NOMO-1 treated with dmso at 0.1 percent for 144 hours (cell line): ENCODE measurements around the gene USP10.

Experiments
- DNase-seq: peaks from one replicate; lab custom pipeline; 2025; ENCODE audit not compliant: unreplicated experiment; lab: John Stamatoyannopoulos, UW

Gene USP10

GRCh38 chr16:84699147-84699711 lies 571 bp upstream of the USP10 start:
- DNase-seq = no peak

DNA sequence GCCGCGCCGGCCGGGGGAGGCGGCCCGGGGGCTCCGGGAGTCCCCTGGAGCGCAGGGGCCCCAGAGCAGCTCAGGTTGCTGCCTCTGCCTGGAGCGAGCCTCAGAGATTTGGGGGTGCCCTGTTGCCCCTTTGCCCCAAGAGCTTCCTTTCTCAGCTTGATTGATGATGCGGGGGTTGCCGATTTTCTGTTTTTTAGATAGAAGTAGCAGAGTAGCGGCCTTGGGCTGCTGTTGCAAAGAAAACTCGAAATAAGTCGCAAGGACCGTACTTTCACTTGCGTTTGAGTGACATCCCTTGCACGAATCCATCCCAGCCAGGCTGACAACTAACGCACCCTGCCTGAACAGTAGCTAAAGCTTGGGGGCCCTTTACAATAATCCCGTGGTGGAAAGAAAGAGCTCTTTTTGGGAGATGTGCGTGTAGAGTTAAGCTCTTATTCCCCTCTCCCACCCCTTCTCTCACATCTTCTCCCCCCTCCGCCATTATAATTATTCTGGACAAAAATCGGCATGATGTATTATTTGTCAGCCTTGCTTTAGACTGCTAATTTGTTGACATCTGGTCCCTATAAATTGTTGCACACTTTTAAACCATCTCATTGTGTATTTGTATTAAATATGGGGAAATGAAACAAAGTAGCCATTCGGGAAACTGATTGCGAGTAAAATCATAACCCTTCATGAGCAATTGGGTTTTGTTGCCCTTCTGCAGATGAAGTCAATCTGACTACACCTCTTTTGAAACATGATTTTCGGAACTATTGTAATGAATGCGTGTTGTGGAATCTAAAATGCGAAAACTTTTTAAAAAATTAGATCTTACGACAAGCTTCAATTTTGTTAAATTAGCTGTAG lies 873 bp downstream of the USP10 start:
- no peak for DNase-seq

DNA sequence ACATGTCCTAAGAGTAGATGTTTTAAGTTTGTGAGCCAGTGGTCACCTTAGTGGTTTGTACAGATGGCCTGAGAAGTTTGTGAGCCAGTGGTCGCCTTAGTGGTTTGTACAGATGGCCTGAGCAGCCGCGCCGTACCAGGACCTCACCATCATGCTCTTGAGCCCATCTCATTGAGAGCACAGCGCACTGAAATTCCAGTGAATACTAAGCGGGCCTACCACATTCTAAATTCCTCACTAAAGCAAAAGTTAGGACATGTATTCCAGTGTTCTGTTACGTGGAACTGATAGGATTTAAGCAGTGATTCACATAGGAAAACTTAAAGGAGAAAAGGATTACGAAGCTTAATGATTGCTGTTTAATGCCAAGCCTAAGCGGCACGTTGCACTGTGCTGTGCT lies 3.9 kb downstream of the USP10 start:
- no peak for DNase-seq

DNA sequence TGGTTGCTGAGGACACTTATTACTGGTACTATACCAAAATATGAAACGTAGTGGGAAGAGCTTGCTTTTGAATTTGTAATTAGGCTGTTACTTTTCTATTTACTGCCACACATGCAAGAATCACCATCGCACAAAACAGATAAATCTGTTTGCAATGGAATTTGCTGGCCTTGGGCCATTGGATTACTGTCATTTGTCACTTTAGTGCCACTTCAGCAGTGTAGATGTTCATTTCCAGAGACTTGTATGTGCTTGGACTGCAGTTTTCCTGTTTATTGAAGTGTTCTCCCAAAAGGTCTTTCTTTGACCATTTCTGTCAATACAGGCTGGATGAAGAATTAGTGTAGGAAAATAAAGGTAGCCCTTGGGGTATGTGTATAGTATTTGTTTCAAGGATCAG lies 4.5 kb downstream of the USP10 start:
- DNase-seq = no peak

GRCh38 chr16:84706856-84707255 lies 7.1 kb downstream of the USP10 start:
- no peak for DNase-seq

GRCh38 chr16:84709609-84710008 lies 9.8 kb downstream of the USP10 start:
- DNase-seq = no peak

- DNase-seq = no peak
Measured at GRCh38 chr16:84710686-84711085, 10.9 kb downstream of the USP10 start.

- DNase-seq = no peak
Measured at GRCh38 chr16:84712138-84712671, 12.4 kb downstream of the USP10 start.

GRCh38 chr16:84712801-84713775 lies 13.3 kb downstream of the USP10 start:
- DNase-seq = no peak

GRCh38 chr16:84714028-84714427 lies 14.2 kb downstream of the USP10 start:
- DNase-seq = no peak

DNA sequence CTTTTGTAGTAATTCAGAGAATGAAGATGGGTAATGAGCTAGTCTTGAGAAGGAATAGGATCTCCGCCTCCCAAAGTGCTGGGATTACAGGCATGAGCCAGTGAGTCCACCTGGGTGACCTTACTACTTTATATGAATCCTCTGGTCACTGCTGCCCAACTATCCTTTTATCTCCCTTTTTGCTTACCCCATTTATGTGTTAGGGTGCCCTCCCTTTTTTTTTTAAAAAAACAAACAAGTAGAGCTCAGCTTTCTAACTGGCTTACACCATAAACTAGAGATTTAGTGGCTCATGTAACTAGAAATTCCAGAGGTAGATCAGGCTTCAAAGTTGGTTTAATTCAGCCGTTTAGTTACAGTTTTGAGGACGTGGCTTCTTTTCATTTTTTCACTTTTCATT lies 15.6 kb downstream of the USP10 start:
- no peak for DNase-seq

DNA sequence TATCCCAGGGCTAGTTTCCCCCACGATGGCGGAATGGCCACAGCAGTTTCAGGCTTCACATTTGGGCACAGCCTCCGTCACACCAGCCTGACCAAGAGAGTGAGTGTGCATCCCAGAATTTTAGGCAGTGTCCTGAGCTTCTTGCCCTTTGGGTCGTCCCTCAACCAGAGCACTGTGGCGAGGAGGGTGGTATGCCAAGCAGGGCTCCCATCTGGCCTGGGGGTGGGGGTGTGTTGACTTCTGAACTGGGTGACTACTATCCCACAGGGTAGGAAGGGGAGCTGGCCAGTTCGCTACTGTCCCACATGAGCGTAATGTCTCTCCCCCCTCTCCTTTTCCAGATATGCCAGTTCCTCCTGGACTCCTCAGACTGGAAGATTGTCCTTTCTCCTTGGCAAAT lies 16.1 kb downstream of the USP10 start:
- no peak for DNase-seq

DNA sequence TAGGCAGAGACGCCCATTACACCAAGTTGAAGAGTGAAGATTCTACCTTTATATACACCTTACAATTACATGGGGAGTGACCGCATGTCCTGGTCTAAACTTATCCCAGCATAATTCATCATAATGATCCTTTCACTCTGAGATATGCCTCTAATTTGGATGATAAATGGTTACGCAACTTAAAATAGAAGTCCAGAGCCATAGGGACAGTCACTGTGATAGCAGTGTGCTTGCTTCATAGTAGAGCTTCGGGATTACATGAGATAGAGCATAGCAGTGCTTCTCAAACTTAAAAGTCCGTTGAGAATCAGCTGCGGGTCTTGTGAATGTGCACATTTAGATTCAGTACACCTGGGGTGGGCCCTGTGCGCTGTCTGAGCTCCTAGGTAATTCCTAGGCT lies 16.9 kb downstream of the USP10 start:
- DNase-seq = no peak

DNA sequence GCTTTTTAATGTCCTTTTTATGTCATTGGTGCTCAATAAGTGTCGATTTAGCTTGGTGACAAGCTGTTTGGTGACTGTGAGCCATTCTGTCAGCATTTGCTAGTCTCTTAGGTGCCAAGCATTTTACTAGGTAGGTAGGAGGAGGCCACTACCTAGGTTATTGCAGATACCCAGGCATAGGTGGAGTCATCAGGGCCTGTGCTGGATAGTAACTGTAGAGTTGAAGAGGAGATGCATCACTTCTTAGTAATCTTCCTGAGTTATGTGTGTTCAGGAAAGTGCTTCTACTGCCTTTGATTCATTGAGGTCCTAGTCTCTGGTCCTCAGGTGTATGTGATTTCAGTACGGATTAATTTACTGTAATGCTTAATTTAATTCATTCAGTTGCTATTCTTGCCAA lies 17.7 kb downstream of the USP10 start:
- DNase-seq = no peak

GRCh38 chr16:84720177-84720579 lies 20.4 kb downstream of the USP10 start:
- no peak for DNase-seq

GRCh38 chr16:84722068-84722467 lies 22.3 kb downstream of the USP10 start:
- DNase-seq = no peak

DNA sequence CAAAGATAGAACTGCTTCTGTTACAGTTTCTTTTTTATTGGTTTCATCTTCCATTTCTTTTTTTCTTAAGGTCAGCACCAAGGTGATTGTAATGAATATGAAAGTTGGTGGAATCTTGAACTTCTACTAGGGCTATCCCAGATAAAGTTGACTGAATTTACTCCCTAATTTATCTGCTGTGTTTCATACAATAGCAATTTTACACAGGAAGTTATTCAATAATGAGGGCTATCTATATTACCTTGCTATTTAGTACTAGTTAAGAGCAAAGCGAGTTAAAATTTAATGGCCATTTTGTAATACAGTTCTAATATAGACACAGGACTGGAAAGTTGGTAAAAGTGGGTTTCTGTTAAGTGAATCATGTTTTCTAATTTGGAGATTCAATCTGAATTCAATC lies 24.1 kb downstream of the USP10 start:
- DNase-seq = no peak

GRCh38 chr16:84724606-84725309 lies 25.0 kb downstream of the USP10 start:
- no peak for DNase-seq

GRCh38 chr16:84725481-84726078 lies 25.8 kb downstream of the USP10 start:
- DNase-seq = no peak

DNA sequence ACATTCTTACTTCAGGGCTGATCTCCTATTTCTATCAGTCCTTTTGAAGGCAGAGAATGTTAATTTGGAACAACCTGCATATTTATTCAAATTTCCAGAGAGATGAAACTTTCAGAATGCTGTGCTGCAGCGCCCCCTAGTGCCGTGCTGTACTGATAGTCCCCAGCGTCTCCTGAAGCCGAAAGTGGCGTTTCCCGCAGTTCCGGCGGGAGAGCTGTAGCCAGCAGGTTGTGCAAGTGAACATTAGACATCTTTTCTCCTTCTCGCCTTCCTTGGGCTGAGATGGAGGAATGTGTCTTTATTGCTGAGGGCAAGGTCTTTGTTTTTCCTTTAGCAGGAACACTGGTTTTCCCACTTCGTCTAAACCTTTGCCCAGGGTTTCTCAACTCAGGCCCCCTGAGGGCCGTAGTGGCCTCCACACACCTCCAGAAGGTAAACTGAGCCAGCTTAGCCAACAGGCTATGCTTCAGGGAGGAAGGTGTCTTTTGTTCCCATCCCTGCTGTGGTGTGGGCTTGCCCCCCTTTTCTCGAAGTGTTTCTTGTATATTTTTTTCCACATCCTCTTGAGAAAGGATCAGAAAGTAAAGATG lies 26.4 kb downstream of the USP10 start:
- peak; percentile 53 for DNase-seq
